Left ventricle myocardium inferior (tissue), 1 donor: ENCODE data around the gene DOCK4. TPM values are rescaled to one million over a fixed set of nuclear protein-coding genes. Genes with fewer than 3 reads are reported as not detected.

Experiments used
- DNase-seq: peaks from one replicate; pipeline ENCODE4 v3.0.0-alpha.2; 2020
- H3K27ac ChIP-seq: fragments of 200-600 bp; replicated peaks from 2 replicates; pipeline ENCODE4 v1.8.0; 2021
- H3K27me3 ChIP-seq: fragments of 200-600 bp; 2 replicates; pipeline ENCODE4 v1.8.0; 2021; ENCODE audit warnings: low read depth
- H3K36me3 ChIP-seq: fragments of 200-600 bp; 2 replicates; pipeline ENCODE4 v1.8.0; 2021
- H3K4me1 ChIP-seq: fragments of 200-600 bp; 2 replicates; pipeline ENCODE4 v1.8.0; 2021
- H3K4me3 ChIP-seq: fragments of 200-600 bp; 2 replicates; pipeline ENCODE4 v1.8.0; 2021; ENCODE audit warnings: mild to moderate bottlenecking, moderate library complexity
- H3K9me3 ChIP-seq: fragments of 200-600 bp; replicated peaks from 2 replicates; pipeline ENCODE4 v1.8.0; 2021
- CTCF ChIP-seq: fragments of 200-600 bp; IDR thresholded peaks from 2 replicates; pipeline ENCODE4 v1.8.0; 2021; ENCODE audit warnings: antibody characterized with exemption, mild to moderate bottlenecking, borderline replicate concordance
- intact Hi-C: fragments of 100-400 bp; cut with micrococcal nuclease; formaldehyde crosslinking; loops from one replicate; pipeline ENCODE4 v1.11.0; 2022
- long read RNA-seq: library from polyadenylated mRNA; unstranded; transcript quantifications from one replicate; pipeline ENCODE4 v2.0.0, GENCODE V29; 2021
- total RNA-seq: library from RNA; stranded (reverse); fragmentation: NEBNext Ultra II Directional; extraction: Animal tissue kit (Norgen Biotek cat#: 25700); gene quantifications from one replicate; pipeline ENCODE4 v1.2.1, GENCODE V29; 2021
- donor health status: DM: no; HTN: yes; CAD: no; lungs with severe emphysema.

DOCK4 gene
- 15.2 TPM for total RNA-seq
- long read RNA-seq, partial matches to known transcripts, result 3 of 7 reads
- long read RNA-seq, other reads (novel, unspliced or antisense), result 4 of 7 reads

- Histone ChIP-seq H3K9me3 (no peaks in the 10 kb centered on the region), H3K4me3 (peak within 1 kb of the TSS; percentile 89), H3K27ac (peak within 1 kb of the TSS; percentile 94), H3K4me1 (peaks cover 68% of the 10 kb centered on the region), H3K36me3 (no peaks in the 10 kb centered on the region), H3K27me3 (no peaks in the 10 kb centered on the region)
- intact Hi-C loops, result no loop called here
- TF ChIP-seq CTCF, result no peak
- peak; percentile 99 for DNase-seq
Observed at GRCh38 chr7:112206238-112206990, at the start of gene DOCK4, which contains the start of gene ZNF277. Gene DOCK4 (minus strand): TSS chr7:112206399. CDS start chr7:112206138, 261 bp downstream. Gene ZNF277 (plus strand): TSS chr7:112206695. CDS start chr7:112206717, 22 bp downstream.

- Histone ChIP-seq H3K4me1 (peaks cover 22% of the 10 kb centered on the region), H3K4me3 (no peak overlapping the region), H3K36me3 (no peaks in the 10 kb centered on the region), H3K27me3 (no peaks in the 10 kb centered on the region), H3K9me3 (no peaks in the 10 kb centered on the region), H3K27ac (no peak overlapping the region)
- DNase-seq, result no peak
- TF ChIP-seq CTCF, result no peak
- intact Hi-C loops, result no loop called here
Observed at GRCh38 chr7:112255388-112255720, 49.2 kb upstream of the DOCK4 start.

- Histone ChIP-seq H3K9me3 (no peaks in the 10 kb centered on the region), H3K4me1 (peaks cover 22% of the 10 kb centered on the region), H3K27ac (no peak overlapping the region), H3K4me3 (no peak overlapping the region), H3K27me3 (no peaks in the 10 kb centered on the region), H3K36me3 (no peaks in the 10 kb centered on the region)
- no peak for DNase-seq
- intact Hi-C loops, result no loop called here
- no peak for TF ChIP-seq CTCF
Observed at GRCh38 chr7:112254709-112255387, 48.6 kb upstream of the DOCK4 start.

GRCh38 chr7:112254156-112254555, 48.0 kb upstream of the DOCK4 start:
- TF ChIP-seq CTCF, result no peak
- Histone ChIP-seq H3K9me3 (no peaks in the 10 kb centered on the region), H3K4me3 (no peak overlapping the region), H3K27me3 (no peaks in the 10 kb centered on the region), H3K4me1 (peaks cover 22% of the 10 kb centered on the region), H3K27ac (no peak overlapping the region), H3K36me3 (no peaks in the 10 kb centered on the region)
- intact Hi-C loops, result no loop called here
- DNase-seq, result no peak

- no peak for TF ChIP-seq CTCF
- Histone ChIP-seq H3K36me3 (no peaks in the 10 kb centered on the region), H3K27ac (no peak overlapping the region), H3K9me3 (no peaks in the 10 kb centered on the region), H3K4me3 (no peak overlapping the region), H3K4me1 (peaks cover 22% of the 10 kb centered on the region), H3K27me3 (no peaks in the 10 kb centered on the region)
- intact Hi-C loops, result no loop called here
- no peak for DNase-seq
Observed at GRCh38 chr7:112252691-112253090, 46.5 kb upstream of the DOCK4 start.
